ENCODE results near the gene OR2AG1.
"Not testable (repeated sequence)": the region's sequence is repeated elsewhere in the genome, so short reads cannot be mapped to it uniquely, and the experiment has no call there.

OR2AG1 gene

DNA sequence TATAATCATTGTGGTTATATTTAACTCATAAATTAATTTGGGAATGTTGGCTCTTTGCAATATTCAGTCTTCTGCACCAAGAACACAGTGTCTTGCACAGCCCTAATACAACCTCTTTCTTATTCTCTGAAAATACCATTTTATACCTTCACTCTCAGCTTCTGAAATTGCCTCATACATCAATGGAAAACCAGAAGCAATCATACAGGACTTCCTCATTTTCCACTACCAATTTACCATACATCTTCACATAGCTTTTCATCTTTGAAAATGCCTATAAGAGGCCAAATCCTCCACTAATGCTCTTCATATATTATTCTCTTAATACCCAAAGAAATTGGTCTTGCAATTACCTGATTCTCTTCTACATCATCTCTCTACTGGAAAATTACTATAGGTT is 4.3 kb upstream of the OR2AG1 start:
- no peak overlapping the region for H3K4me3 ChIP-seq (ENCODE audit: low read depth, low read length)
- no peak for DNase-seq (ENCODE audit: low read depth)

DNA sequence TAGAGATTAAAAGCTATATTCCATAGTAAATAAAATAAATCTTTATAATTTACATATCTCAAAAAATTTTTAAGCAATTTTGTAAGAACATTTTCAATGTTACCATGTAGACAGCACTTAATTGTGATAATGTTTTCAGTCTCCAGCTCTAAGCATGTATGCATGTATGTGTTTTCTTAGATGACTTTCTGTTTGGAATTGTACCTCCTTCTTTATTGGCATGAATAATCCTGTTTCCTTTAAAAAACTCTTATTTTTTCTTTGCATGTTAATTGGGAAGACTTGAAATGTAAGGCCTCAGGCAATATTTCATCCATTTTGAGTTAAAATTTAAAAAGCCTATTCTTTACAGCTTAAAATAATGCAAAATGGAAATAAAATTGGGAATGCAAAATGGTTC is 2.0 kb upstream of the OR2AG1 start:
- DNase-seq (ENCODE audit: low read depth): no peak
- no peak overlapping the region for H3K4me3 ChIP-seq (ENCODE audit: low read depth, low read length)

DNA sequence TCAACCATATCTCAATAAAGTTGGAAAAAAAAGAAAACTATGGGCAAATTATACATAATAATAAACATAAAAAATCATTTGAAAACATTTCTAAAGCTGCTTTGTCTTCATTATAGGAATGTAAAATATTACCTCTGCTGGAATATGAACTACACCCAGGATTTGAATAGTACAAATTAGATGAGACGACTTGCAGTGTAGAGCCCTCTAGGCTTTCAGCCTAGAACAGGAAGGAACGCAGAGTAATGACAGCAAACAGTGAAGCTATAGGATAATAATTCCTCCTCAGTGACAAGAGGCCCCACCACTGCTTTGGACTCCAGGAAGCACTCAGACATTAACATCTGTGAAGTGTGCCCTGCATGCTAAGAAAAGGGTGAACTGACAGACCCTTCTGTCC is 7.7 kb downstream of the OR2AG1 start:
- H3K4me3 ChIP-seq (ENCODE audit: low read depth, low read length): no peak overlapping the region
- DNase-seq (ENCODE audit: low read depth): no peak

DNA sequence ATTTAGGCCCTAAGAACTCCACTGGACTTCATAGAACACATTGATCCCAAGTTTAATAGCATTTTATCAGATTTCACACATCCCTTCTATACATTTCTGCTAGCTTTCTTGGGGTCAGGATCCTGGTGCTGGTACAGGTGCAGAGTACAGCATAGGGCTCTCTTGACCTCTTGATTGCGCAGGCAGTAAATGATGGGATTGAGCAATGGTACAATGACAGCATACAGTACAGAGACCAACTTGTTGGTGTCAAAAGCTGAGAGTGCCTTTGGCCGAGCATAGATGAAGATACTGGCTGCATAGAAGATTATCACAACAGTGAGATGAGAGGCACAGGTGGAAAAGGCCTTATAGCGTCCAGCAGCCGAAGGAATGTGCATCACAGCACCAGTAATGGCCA is 11.8 kb downstream of the OR2AG1 start:
- no peak overlapping the region for H3K4me3 ChIP-seq (ENCODE audit: low read depth, low read length)

DNA sequence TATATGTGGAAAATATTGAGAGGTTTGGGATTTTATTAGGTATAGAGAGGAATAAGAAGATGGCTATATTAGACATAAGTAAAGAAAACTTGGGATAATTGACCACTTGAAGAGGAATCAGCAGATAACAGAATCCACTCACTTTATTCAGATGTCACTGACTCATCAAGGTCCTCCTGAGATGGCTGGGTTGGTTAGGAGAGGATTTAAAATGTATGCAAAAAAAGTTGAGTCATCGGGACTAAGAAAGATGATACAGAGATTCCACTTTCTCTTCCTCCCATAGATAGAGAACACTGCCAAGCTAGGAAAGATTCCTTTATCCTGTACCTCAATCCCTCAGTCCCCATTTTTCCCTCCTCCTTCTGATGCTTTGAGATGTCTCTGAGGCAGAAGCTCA is 16.6 kb downstream of the OR2AG1 start, which contains the start of gene OR6A2:
TSS of gene OR6A2 (minus strand) at position 288 of the 400 bp plus-strand sequence. CDS start 3,981 bp downstream, outside the sequence.
- H3K4me3 ChIP-seq (ENCODE audit: low read depth, low read length): no peak within 1 kb of the TSS
- DNase-seq (ENCODE audit: low read depth): no peak

More for the DNA sequence above, 11.8 kb downstream of the OR2AG1 start:
- no peak for DNase-seq (ENCODE audit: low read depth)

DNA sequence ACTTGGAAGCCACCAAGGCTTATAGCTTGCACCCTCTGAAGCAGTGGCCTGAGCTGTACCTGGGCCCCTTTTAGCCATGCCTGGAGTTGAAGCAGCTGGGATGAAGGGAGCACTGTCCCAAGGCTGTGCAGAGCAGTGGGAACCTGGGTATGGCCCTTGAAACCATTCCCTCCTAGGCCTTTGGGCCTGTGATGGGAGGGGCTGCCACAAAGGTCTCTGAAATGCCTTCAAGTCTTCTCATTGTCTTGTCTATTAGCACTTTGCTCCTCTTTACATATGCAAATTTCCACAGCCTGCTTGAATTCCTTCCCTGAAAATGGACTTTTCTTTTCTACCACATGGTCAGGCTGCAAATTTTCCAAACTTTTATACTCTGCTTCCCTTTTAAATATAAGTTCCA is 18.3 kb downstream of the OR2AG1 start:
- not testable (repeated sequence) for H3K4me3 ChIP-seq (ENCODE audit: low read depth, low read length); DNase-seq (ENCODE audit: low read depth)

DNA sequence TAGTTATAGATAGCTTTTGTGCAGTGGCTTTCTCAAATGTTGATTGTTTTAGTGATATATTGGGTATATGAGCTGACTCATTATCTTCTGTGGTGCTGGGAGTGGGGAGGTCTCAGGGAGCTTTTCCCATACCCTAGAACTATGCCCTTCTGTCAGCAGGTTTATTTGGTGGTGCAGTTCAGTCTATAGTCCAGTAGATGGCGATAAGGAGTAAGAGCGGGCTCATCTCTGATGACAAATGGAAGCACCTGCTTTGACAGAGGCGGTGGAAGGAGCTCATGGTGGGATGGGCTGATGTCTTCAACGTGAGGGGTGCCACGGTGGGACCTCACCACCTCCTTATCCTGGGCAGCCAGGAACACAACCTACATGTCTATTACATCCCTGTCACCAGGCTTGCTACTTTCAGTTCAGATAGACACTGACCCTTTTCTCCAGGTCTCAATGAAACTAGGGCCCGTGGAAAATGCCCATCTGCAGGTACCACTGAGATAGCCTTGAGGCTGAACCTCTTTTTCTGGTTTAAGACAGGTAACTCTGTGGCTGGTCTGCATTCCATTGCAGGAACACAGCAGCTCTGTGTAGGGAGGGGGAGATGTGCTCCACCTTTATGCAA is 29.7 kb downstream of the OR2AG1 start:
- DNase-seq (ENCODE audit: low read depth): no peak
- no peak overlapping the region for H3K4me3 ChIP-seq (ENCODE audit: low read depth, low read length)

DNA sequence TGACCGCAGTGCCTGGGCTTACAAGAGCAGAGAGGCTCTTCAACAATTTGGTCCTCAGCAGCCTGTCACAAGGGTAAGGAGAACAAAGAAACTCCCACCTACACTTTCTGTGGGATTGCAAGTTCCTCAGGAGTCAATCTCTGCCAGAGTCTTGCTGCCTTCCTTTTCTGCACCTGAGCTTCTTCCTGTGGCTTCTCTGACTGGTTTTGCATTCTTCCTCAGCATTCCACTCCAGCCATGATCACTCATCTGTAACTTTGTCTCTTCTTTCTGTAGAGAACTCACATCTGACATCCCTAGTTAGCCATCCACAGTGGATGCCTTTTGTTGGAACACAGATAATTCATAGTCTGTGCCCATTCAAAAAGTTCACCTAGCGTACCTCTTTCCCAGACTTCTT is 30.8 kb downstream of the OR2AG1 start:
- no peak for DNase-seq (ENCODE audit: low read depth)
- H3K4me3 ChIP-seq (ENCODE audit: low read depth, low read length): no peak overlapping the region

DNA sequence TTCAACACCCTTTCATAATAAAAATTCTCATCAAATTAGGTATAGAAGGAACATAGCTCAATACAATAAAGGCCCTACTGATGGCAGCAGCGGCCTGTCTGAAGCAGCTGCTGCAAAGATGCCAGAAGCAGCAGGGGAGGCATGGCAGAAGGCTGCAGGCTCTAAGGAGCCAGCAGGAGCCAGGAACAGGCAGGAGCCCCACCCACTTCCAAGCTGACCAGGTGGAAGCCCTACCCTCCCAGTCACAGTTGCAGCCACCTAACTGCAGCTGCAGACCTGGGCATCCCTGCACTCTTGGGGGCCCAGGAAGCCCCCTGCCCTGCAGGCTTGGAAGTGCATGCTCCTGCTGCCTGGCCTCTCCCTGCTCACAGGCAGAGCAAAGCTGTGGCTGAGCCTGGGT is 34.9 kb downstream of the OR2AG1 start:
- no peak overlapping the region for H3K4me3 ChIP-seq (ENCODE audit: low read depth, low read length)
- no peak for DNase-seq (ENCODE audit: low read depth)

DNA sequence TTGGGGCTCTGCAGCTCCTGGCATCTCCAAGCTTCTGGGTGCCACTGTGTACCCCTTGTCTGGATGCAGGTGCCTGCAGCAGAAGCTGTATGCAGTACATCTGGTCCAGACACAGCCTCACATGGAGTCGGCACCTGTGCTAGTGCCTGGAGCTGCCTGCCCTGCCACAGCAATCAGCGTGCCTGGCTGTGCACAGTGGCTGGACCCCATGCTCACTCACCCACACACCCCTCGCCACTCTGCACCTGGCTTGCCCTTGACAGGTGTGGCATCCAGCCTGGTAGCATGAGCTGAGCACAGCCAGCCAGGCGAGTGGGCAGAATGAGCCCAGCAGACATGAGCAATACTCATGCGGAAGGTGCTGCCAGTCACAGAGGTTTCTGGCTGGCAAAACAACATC is 36.1 kb downstream of the OR2AG1 start:
- H3K4me3 ChIP-seq (ENCODE audit: low read depth, low read length): no peak overlapping the region
- DNase-seq (ENCODE audit: low read depth): no peak

DNA sequence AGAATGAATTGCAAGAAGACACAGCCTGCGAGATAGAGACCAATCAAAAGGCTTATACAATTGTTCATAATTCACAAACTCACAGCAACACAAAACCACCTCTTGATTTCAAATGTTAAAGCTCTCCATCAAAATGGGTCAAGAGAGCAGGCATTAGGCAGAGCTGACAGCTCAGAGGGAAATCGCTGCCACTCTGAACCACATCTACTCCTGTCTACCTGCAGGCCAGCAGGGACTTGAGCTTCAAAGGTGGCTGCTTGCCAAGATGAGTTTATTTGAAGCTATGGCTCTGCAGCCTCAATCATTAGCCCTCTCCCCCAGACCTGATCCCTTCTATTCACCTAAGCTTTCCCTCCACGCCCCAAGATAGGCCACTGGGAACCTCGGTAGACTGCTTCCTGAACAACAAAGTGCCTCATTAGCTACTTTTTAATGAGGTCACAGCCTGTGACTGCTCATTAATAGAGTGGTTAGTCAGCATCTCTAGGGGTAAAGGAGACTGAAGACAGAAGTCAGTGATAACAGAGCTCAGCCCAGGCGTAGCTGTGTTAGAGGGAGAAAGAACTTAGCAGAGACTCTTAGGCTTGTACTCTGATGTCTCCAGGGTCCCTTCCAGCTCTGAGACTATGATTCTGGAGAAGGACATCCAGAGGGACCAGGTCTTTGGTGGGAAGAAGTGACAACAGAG is 41.5 kb downstream of the OR2AG1 start:
- H3K4me3 ChIP-seq (ENCODE audit: low read depth, low read length): no peak overlapping the region
- no peak for DNase-seq (ENCODE audit: low read depth)

DNA sequence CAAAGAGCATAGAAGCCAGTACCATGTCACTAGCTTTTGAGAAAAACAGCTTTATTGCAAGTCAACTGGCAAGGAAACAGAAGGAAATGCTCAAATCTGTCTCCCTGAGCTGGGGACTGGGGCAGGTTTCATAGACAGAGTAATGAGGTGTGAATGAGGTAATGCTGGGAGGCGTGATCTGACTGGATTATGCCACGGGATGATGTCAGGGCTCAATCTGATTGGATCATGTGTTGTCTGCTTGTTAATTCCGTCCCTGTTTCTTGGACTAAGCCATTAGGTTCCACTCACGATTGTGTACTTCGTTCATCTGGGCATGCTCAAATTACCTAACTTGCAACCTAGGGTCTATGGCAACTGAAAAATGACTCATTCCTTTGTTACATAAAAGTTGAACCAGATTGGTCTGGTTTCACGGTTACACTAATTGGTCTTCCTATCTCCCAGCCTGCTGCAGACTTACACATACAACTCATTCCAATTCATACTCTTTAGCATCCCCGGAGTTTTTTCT is 42.5 kb downstream of the OR2AG1 start:
- no peak for DNase-seq (ENCODE audit: low read depth)
- H3K4me3 ChIP-seq (ENCODE audit: low read depth, low read length): no peak overlapping the region

DNA sequence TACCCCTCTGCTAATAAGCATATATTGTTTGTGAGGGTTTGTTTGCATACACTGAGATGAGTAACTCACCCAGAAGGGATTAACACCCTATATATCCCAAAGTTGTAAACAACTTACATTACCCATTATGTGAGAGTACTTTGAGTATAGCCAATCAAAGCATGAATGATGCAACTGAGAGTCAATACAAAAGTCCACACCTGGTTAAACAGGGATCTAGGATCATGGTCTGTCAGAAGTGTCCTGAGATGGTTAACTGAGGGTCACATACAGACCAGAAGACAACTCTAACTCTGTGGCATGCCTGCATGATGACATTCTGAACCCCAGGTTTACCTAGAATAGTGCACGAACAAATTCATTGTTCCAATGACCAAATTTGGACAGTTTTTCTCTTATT is 45.3 kb downstream of the OR2AG1 start:
- H3K4me3 ChIP-seq (ENCODE audit: low read depth, low read length): no peak overlapping the region
- DNase-seq (ENCODE audit: low read depth): no peak

DNA sequence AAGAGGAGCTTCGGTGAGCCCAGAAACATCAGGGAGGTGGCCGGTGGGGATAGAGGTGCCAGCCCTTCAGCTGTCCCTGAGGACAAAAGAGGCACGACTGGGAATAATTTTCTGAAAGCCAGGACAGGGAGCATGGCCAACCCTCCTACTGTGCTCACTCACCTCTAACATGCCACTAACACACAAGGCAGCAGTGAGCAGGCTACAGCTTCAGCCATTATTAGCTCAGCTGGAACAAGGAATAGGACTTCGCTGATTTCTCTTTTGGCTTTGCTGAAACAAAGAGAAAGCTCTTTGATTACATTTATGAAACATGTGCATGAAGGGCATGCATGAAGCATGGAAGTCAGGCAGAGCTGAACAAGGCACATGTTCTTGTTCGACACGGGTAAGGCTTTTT is 50.5 kb downstream of the OR2AG1 start:
- H3K4me3 ChIP-seq (ENCODE audit: low read depth, low read length): no peak overlapping the region
- DNase-seq (ENCODE audit: low read depth): no peak

DNA sequence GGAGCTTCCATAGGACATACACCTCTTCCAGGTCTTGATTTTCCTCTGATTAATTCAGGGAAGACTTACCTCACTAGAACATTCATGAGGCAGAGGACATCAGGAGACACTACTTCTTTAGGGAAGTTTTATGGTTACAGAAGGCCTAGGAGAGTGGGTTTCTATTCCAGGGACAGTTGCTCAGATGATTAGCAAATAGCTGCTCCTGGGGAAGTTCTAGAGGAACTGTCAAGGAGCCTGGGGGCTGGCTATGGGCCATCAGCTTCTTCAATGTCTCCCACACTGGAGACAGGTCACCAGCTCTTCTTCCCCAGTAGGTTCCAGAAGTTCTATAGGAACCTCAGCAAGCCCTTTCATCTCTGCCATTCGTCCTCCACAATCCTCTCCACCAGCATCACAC is 51.2 kb downstream of the OR2AG1 start:
- no peak for DNase-seq (ENCODE audit: low read depth)
- no peak overlapping the region for H3K4me3 ChIP-seq (ENCODE audit: low read depth, low read length)
